Thyroid gland (tissue), 4 donors: Measurements from ENCODE around the gene ZNF575. TPM values are rescaled to one million over a fixed set of nuclear protein-coding genes. Genes with fewer than 3 reads are reported as not detected.

Experiments used
- DNase-seq, 2 donors: peaks; one replicate each; pipeline ENCODE4 v3.0.0-alpha.2; 2019
- H3K27ac ChIP-seq, 3 donors: fragments of 200-600 bp; sonication (generic); 1 replicate in 2 of 3; 2 replicates in 1 of 3; pipeline ENCODE4 v1.5.1; 2016 to 2019; ENCODE audit warnings: mild to moderate bottlenecking in 1 of 3, moderate library complexity in 1 of 3
- H3K27me3 ChIP-seq: fragments of 200-600 bp; sonication (generic); one replicate; pipeline ENCODE4 v1.5.1; 2019
- H3K36me3 ChIP-seq, 2 donors: fragments of 200-600 bp; sonication (generic); one replicate each; pipeline ENCODE4 v1.5.1; 2016 to 2019
- H3K4me1 ChIP-seq, 2 donors: fragments of 200-600 bp; sonication (generic); one replicate each; pipeline ENCODE4 v1.5.1; 2017 to 2019
- H3K4me3 ChIP-seq, 3 donors: fragments of 200-600 bp; sonication (generic); replicated peaks in 1 of 3; 1 replicate in 2 of 3; 2 replicates in 1 of 3; pipeline ENCODE4 v1.5.1; 2016; ENCODE audit warnings: mild to moderate bottlenecking in 1 of 3
- H3K9me3 ChIP-seq: fragments of 200-600 bp; sonication (generic); one replicate; pipeline ENCODE4 v1.5.1; 2017
- CTCF ChIP-seq, 6 experiments: fragments of 200-600 bp in 3 of 6; fragments of 450-650 bp in 3 of 6; sonication (generic) in 3 of 6; IDR thresholded peaks; one replicate each; pipeline ENCODE4 v1.5.1; 2016 to 2019; ENCODE audit warnings: antibody characterized with exemption in 6 of 6, mild to moderate bottlenecking in 2 of 6, inconsistent platforms in 1 of 6, moderate library complexity in 1 of 6
- POLR2A ChIP-seq, 2 donors: fragments of 450-650 bp; IDR thresholded peaks; one replicate each; pipeline ENCODE4 v1.6.1; 2017; ENCODE audit warnings: antibody characterized with exemption in 2 of 2, mild to moderate bottlenecking in 2 of 2, moderate library complexity in 1 of 2
- WGBS, 2 donors: methylation state at CpG; one replicate each; pipeline ENCODE4 v1.1.5; 2017; 5-methylcytosine and 5-hydroxymethylcytosine counted together
- intact Hi-C: fragments of 100-400 bp; cut with DNase I; formaldehyde crosslinking; loops from one replicate; pipeline ENCODE4 v1.15.1; 2023
- total RNA-seq, 4 donors: library from RNA; depleted of rRNA; stranded (reverse); fragments of >200 nt; gene quantifications; one replicate each; pipeline ENCODE4 v1.2.3, GENCODE V29; 2016

The ZNF575 gene
- total RNA-seq, 4 donors from 2014 or later = 1.4 TPM; not detected in 3

- H3K4me1 ChIP-seq = no peaks in the 10 kb centered on the region
- H3K36me3 ChIP-seq = peaks cover 32 to 37% of the 10 kb centered on the region in 2 donors
- intact Hi-C loops = no loop called here
- WGBS, 2 donors = 87 to 95% methylated on average over 2 of the region's 2 CpGs
- no peak overlapping the region for H3K27ac ChIP-seq
- no peaks in the 10 kb centered on the region for H3K9me3 ChIP-seq
- no peaks in the 10 kb centered on the region for H3K27me3 ChIP-seq
- TF ChIP-seq CTCF (IDR thresholded peaks at IDR 0.05) = no peak
- TF ChIP-seq POLR2A (IDR thresholded peaks at IDR 0.05) = no peak
- no peak overlapping the region for H3K4me3 ChIP-seq
- DNase-seq = no peak
These were observed 15.7 kb downstream of the ZNF575 start for GRCh38 chr19:43548706-43549105.

GRCh38 chr19:43551399-43552197 lies 18.6 kb downstream of the ZNF575 start:
- TF ChIP-seq POLR2A (IDR thresholded peaks at IDR 0.05) (no peak), CTCF (IDR thresholded peaks at IDR 0.05) (no peak)
- Histone ChIP-seq H3K9me3 (no peaks in the 10 kb centered on the region), H3K4me3 (no peak overlapping the region), H3K36me3 (peaks cover 21 to 24% of the 10 kb centered on the region in 2 donors), H3K4me1 (no peaks in the 10 kb centered on the region), H3K27ac (no peak overlapping the region), H3K27me3 (no peaks in the 10 kb centered on the region)
- WGBS, 2 donors = 93 to 97% methylated on average over 19 to 20 of the region's 23 CpGs
- DNase-seq = no peak
- intact Hi-C loops = no loop called here

- Histone ChIP-seq H3K4me1 (no peaks in the 10 kb centered on the region), H3K27ac (no peak overlapping the region), H3K36me3 (peaks cover 21 to 24% of the 10 kb centered on the region in 2 donors), H3K27me3 (no peaks in the 10 kb centered on the region), H3K9me3 (no peaks in the 10 kb centered on the region), H3K4me3 (no peak overlapping the region)
- TF ChIP-seq CTCF (IDR thresholded peaks at IDR 0.05) (no peak), POLR2A (IDR thresholded peaks at IDR 0.05) (no peak)
- intact Hi-C loops = no loop called here
- DNase-seq = no peak
- WGBS, 2 donors = 100% methylated on average over 1 of the region's 3 CpGs; no CpG with 5 or more reads in 1 of the 2 donors
These were observed 19.1 kb downstream of the ZNF575 start for GRCh38 chr19:43552198-43552450.

GRCh38 chr19:43552616-43553015 lies 19.6 kb downstream of the ZNF575 start:
- TF ChIP-seq CTCF (IDR thresholded peaks at IDR 0.05) (no peak), POLR2A (IDR thresholded peaks at IDR 0.05) (no peak)
- Histone ChIP-seq H3K4me3 (no peak overlapping the region), H3K9me3 (no peaks in the 10 kb centered on the region), H3K4me1 (no peaks in the 10 kb centered on the region), H3K36me3 (peaks cover 21 to 24% of the 10 kb centered on the region in 2 donors), H3K27me3 (no peaks in the 10 kb centered on the region), H3K27ac (no peak overlapping the region)
- WGBS, 2 donors = 100% methylated on average over 2 of the region's 3 CpGs; no CpG with 5 or more reads in 1 of the 2 donors
- intact Hi-C loops = no loop called here
- no peak for DNase-seq

- no peaks in the 10 kb centered on the region for H3K27me3 ChIP-seq
- H3K9me3 ChIP-seq = no peaks in the 10 kb centered on the region
- H3K4me3 ChIP-seq = no peak overlapping the region
- H3K27ac ChIP-seq = no peak overlapping the region
- TF ChIP-seq POLR2A (IDR thresholded peaks at IDR 0.05) (no peak), CTCF (IDR thresholded peaks at IDR 0.05) (no peak)
- H3K36me3 ChIP-seq = peaks cover 24 to 25% of the 10 kb centered on the region in 2 donors
- DNase-seq = no peak
- intact Hi-C loops = no loop called here
- H3K4me1 ChIP-seq = no peaks in the 10 kb centered on the region
- WGBS, 2 donors = 89 to 94% methylated on average over 2 to 4 of the region's 4 CpGs
These were observed 20.7 kb downstream of the ZNF575 start for GRCh38 chr19:43553656-43554055.
